Heart left ventricle (tissue), 16 donors: ENCODE data around the gene SERINC4. TPM values are rescaled to one million over a fixed set of nuclear protein-coding genes. Genes with fewer than 3 reads are reported as not detected.
A peak's percentile ranks its signal among the peaks of the same experiment; 100 is the strongest.

Source experiments
- ATAC-seq, 4 donors: fragments of 200-7000 bp; cut with Tn5 transposase; one replicate each; pipeline ENCODE4 v1.9.1; 2020 to 2022; ENCODE audit warnings: moderate library complexity in 4 of 4, mild to moderate bottlenecking in 3 of 4, moderate number of reproducible peaks in 1 of 4
- DNase-seq, 5 donors: peaks; one replicate each; pipeline ENCODE4 v3.0.0-alpha.2; 2020
- H3K27ac ChIP-seq, 12 donors: fragments of 200-600 bp; sonication (generic) in 4 of 12; one replicate each; pipeline versions ENCODE4 v1.5.0 to v1.8.0; 2016 to 2022; ENCODE audit warnings: mild to moderate bottlenecking in 2 of 12
- H3K27me3 ChIP-seq, 9 donors: fragments of 200-600 bp; sonication (generic) in 2 of 9; one replicate each; pipeline versions ENCODE4 v1.5.1 to v1.8.0; 2016 to 2022; ENCODE audit warnings: mild to moderate bottlenecking in 3 of 9
- H3K36me3 ChIP-seq, 9 donors: fragments of 200-600 bp; sonication (generic) in 2 of 9; one replicate each; pipeline versions ENCODE4 v1.5.0 to v1.8.0; 2018 to 2022; ENCODE audit warnings: mild to moderate bottlenecking in 2 of 9
- H3K4me1 ChIP-seq, 12 donors: fragments of 200-600 bp; sonication (generic) in 4 of 12; one replicate each; pipeline versions ENCODE4 v1.5.0 to v1.8.0; 2016 to 2022; ENCODE audit warnings: mild to moderate bottlenecking in 3 of 12
- H3K4me3 ChIP-seq, 12 donors: fragments of 200-600 bp; sonication (generic) in 4 of 12; one replicate each; pipeline versions ENCODE4 v1.5.0 to v1.8.0; 2017 to 2022; ENCODE audit warnings: mild to moderate bottlenecking in 9 of 12, moderate library complexity in 4 of 12
- H3K9me3 ChIP-seq, 12 donors: fragments of 200-600 bp; sonication (generic) in 4 of 12; one replicate each; pipeline versions ENCODE4 v1.5.0 to v1.8.0; 2016 to 2022; ENCODE audit warnings: mild to moderate bottlenecking in 1 of 12
- CTCF ChIP-seq, 12 donors: fragments of 200-600 bp; sonication (generic) in 4 of 12; IDR thresholded peaks; one replicate each; pipeline versions ENCODE4 v1.5.0 to v1.8.0; 2018 to 2022; ENCODE audit warnings: antibody characterized with exemption in 12 of 12, mild to moderate bottlenecking in 5 of 12
- POLR2A ChIP-seq, 2 donors: fragments of 450-650 bp; IDR thresholded peaks; one replicate each; pipeline ENCODE4 v1.6.1; 2017; ENCODE audit warnings: antibody characterized with exemption in 2 of 2, mild to moderate bottlenecking in 2 of 2, moderate library complexity in 2 of 2
- WGBS, 4 donors: extraction: QIAGEN DNeasy Blood & Tissue Kit in 2 of 4; methylation state at CpG; one replicate each; pipeline versions ENCODE4 v1.1.5 to v1.1.7; 2013 to 2018; 5-methylcytosine and 5-hydroxymethylcytosine counted together
- intact Hi-C, 10 donors: fragments of 100-400 bp; cut with DNase I; formaldehyde crosslinking; loops; one replicate each; pipeline versions ENCODE4 v1.11.1 to v1.14.2; 2022
- polyA plus RNA-seq, 2 donors: library from polyadenylated mRNA; stranded (reverse); fragments of 200-250 nt; gene quantifications; one replicate each; pipeline ENCODE4 v1.2.3, GENCODE V29; 2013
- total RNA-seq, 9 donors: library from RNA; depleted of rRNA in 2 of 9; stranded (reverse); fragments of >200 nt in 2 of 9; fragmentation: NEBNext Ultra II Directional in 3 of 9; extraction: Animal tissue kit (Norgen Biotek cat#: 25700) in 3 of 9; gene quantifications; one replicate each; pipeline versions ENCODE4 v1.1.0 to v1.2.4, GENCODE V29; 2016 to 2023
- donor health status: ischemic (EF 13 %, LVEDD 7.1; RV severe dilation, severe dysfunction).
- donor health status: healthy with polysubstance abuse.
- donor health status: DM: no; HTN: yes; CAD: no.
- donor health status: DM: no; HTN: no; CAD: no.
- donor health status: ischemic (EF 25% LVEDD 6.9; RV normal size, moderate dysfunction).
- donor health status: ischemic (EF 25% LVEDD 5.7; RV mildly dilated, moderate dysfunction).
- donor health status: healthy.
- donor health status: DM: yes; HTN: yes; CAD: no.
- donor health status: ischemic (EF 35%, LVEDD 5.7; RV mildly dilated, moderate dysfunction).
- donor health status: nonischemic (EF 11% LVEDD 7.7; RV severe dilation, severe dysfunction).
- donor health status: DM: yes; HTN: yes; CAD: no.
- donor health status: PGD.
- donor health status: ischemic (EF 29% LVEDD 5.4; RV normal size, mild dysfunction).
- donor health status: nonischemic (EF 23%, LVEDD 6.1; RV moderate dilation, normal function).

Gene SERINC4
- total and polyA plus RNA-seq, 11 donors, result 0.14 to 0.42 (median 0.31) TPM; not detected in 1

DNA sequence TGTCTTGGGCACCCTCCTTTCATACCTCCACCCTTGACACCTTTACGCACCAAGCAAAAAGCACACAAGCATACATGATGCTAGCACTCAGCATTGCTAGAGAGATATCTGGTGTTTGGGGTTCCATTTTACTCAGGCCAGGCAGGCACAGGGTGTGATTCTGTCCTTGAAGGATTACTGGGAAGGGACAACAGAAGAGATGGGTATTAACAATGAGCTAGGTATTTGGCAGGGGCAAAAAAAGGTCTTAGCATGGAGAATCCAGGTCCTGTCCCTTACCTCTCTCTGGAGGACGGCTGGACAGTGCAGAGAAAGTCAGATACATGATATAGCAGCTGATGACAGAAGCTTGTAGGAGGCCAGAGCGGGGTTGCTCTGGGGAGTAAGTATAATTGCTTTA lies 3.5 kb downstream of the SERINC4 start:
- ATAC-seq (no peak), DNase-seq (no peak)
- Histone ChIP-seq H3K4me3 (no peak overlapping the region), H3K4me1 (peaks cover 4 to 77% (median 56%) of the 10 kb centered on the region in 12 donors), H3K9me3 (no peaks in the 10 kb centered on the region), H3K27ac (no peak overlapping the region), H3K36me3 (peaks cover 0 to 73% (median 61%) of the 10 kb centered on the region in 9 donors), H3K27me3 (no peaks in the 10 kb centered on the region)
- intact Hi-C loops, result no loop called here
- 77 to 84% (median 82%) methylated on average over 3 of the region's 3 CpGs for WGBS, 4 donors
- TF ChIP-seq POLR2A (IDR thresholded peaks at IDR 0.05) (no peak), CTCF (IDR thresholded peaks at IDR 0.05) (no peak)

DNA sequence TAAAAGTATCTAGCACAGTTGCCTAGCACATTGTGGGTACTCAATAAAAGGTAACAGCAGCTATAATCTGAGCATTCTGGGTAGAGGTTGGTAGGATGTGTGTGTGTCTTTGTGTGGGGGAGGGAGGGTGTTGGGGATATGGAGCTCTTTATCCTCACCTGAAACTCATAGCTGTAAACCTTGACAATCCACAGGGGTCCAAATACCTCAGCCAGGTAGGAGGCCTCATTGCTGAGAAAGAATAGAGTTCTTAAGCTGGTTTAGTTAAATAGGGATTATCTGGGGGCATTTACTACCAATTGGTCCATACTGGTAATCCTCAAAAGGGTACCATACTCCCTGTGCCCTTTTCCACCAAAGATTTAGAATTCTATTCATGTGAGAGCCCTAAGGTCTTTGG lies 4.0 kb downstream of the SERINC4 start:
- Histone ChIP-seq H3K27me3 (no peaks in the 10 kb centered on the region), H3K4me1 (peaks cover 4 to 75% (median 54%) of the 10 kb centered on the region in 12 donors), H3K36me3 (peaks cover 0 to 69% (median 58%) of the 10 kb centered on the region in 9 donors), H3K9me3 (no peaks in the 10 kb centered on the region), H3K4me3 (no peak overlapping the region), H3K27ac (no peak overlapping the region)
- ATAC-seq (no peak), DNase-seq (no peak)
- TF ChIP-seq POLR2A (IDR thresholded peaks at IDR 0.05), result no peak
- intact Hi-C loops, result no loop called here

- Histone ChIP-seq H3K27ac (peak overlapping the region in 9 of 12 donors; percentile 3 to 100 (median 95)), H3K36me3 (peaks cover 0 to 69% (median 58%) of the 10 kb centered on the region in 9 donors), H3K4me3 (no peak overlapping the region), H3K4me1 (peaks cover 4 to 71% (median 52%) of the 10 kb centered on the region in 12 donors), H3K9me3 (no peaks in the 10 kb centered on the region), H3K27me3 (no peaks in the 10 kb centered on the region)
- no peak for TF ChIP-seq CTCF (IDR thresholded peaks at IDR 0.05)
- no peak for TF ChIP-seq POLR2A (IDR thresholded peaks at IDR 0.05)
- intact Hi-C loops, result no loop called here
- 79 to 96% (median 88%) methylated on average over 2 of the region's 2 CpGs for WGBS, 4 donors
- DNase-seq, result no peak
- no peak for ATAC-seq
Observed at GRCh38 chr15:43795197-43795596, 4.8 kb downstream of the SERINC4 start.

GRCh38 chr15:43794269-43795037 lies 5.6 kb downstream of the SERINC4 start:
- intact Hi-C loops, result loop anchor here in 1 of 10 donors (5.0 kb wide), 1 partner anchor 633 kb away; the partner anchor contains the start of gene CTDSPL2
- ATAC-seq (no peak), DNase-seq (peak in 2 of 5 donors; percentile 25 to 31)
- Histone ChIP-seq H3K9me3 (no peaks in the 10 kb centered on the region), H3K36me3 (peaks cover 0 to 63% (median 53%) of the 10 kb centered on the region in 9 donors), H3K4me1 (peaks cover 4 to 65% (median 46%) of the 10 kb centered on the region in 12 donors), H3K27ac (peak overlapping the region in 10 of 12 donors; percentile 9 to 100 (median 96)), H3K27me3 (no peaks in the 10 kb centered on the region), H3K4me3 (peak overlapping the region in 5 of 12 donors; percentile 69 to 95 (median 94))
- 60 to 70% (median 61%) methylated on average over 9 of the region's 9 CpGs for WGBS, 4 donors
- TF ChIP-seq POLR2A (IDR thresholded peaks at IDR 0.05) (no peak), CTCF (IDR thresholded peaks at IDR 0.05) (no peak)
